Peyer's patch (tissue), 4 donors: Measurements from ENCODE around the gene ELOVL5.
"Not testable (repeated sequence)": the region's sequence is repeated elsewhere in the genome, so short reads cannot be mapped to it uniquely, and the experiment has no call there.

ENCODE experiments used
- CTCF ChIP-seq, 6 experiments: fragments of 450-650 bp in 4 of 6; fragments of 200-600 bp in 2 of 6; sonication (generic) in 1 of 6; IDR thresholded peaks; one replicate each; pipeline ENCODE4 v1.5.1; 2017 to 2019; ENCODE audit warnings: antibody characterized with exemption in 6 of 6, mild to moderate bottlenecking in 3 of 6, moderate library complexity in 1 of 6
- POLR2A ChIP-seq, 2 donors: fragments of 450-650 bp; IDR thresholded peaks; one replicate each; pipeline ENCODE4 v1.5.1; 2017; ENCODE audit warnings: antibody characterized with exemption in 2 of 2, mild to moderate bottlenecking in 2 of 2, moderate library complexity in 2 of 2

GRCh38 chr6:53306217-53306616 lies 42.5 kb downstream of the ELOVL5 start:
- TF ChIP-seq POLR2A, CTCF (IDR thresholded peaks at IDR 0.05): not testable (repeated sequence)
